Panc1 (cell line): ENCODE data around the gene SMOC2. TPM values are rescaled to one million over a fixed set of nuclear protein-coding genes. Genes with fewer than 3 reads are reported as not detected.

Experiments used
- ATAC-seq: fragments of 200-7000 bp; cut with Tn5 transposase; 2 replicates; pipeline ENCODE4 v1.9.1; 2020; ENCODE audit warnings: mild to moderate bottlenecking, moderate library complexity
- BruUV-seq: library from RNA; stranded (reverse); fragments of 400-500 nt; replicated peaks from 2 replicates; lab custom pipeline; 2021; lab: Mats Ljungman, UMichigan
- CTCF ChIA-PET: fragments of 300-600 bp; sonication (Branson Sonifier 250); formaldehyde crosslinking; loops from one replicate; lab custom pipeline; 2022; ENCODE audit warnings: antibody characterized with exemption; lab: Charles Lee
- POLR2A ChIA-PET: fragments of 300-600 bp; sonication (Branson Sonifier 250); formaldehyde crosslinking; loops from one replicate; lab custom pipeline; 2022; ENCODE audit warnings: antibody characterized with exemption; lab: Charles Lee
- DNase-seq: peaks from one replicate; pipeline ENCODE4 v3.0.0-alpha.2; 2010; ENCODE audit warnings: low read depth, low spot score
- H3K27ac ChIP-seq: 2 replicates; pipeline ENCODE4 v1.5.1; 2011; ENCODE audit warnings: mild to moderate bottlenecking, low read length, inconsistent platforms
- H3K27me3 ChIP-seq: fragments of 200-500 bp; sonication (Bioruptor generic); 2 replicates; pipeline ENCODE4 v1.6.0; 2014; ENCODE audit warnings: low read length, inconsistent platforms; ENCODE audit not compliant: control insufficient read depth, insufficient read depth
- H3K36me3 ChIP-seq: fragments of 200-500 bp; sonication (Bioruptor generic); 2 replicates; pipeline ENCODE4 v1.5.1; 2014; ENCODE audit warnings: inconsistent platforms, mild to moderate bottlenecking, low read length, moderate library complexity; ENCODE audit not compliant: control insufficient read depth, insufficient read depth
- H3K4me1 ChIP-seq: 2 replicates; pipeline ENCODE4 v1.5.1; 2011; ENCODE audit warnings: inconsistent platforms, mild to moderate bottlenecking, low read length, moderate library complexity; ENCODE audit not compliant: control insufficient read depth, insufficient read depth
- H3K4me3 ChIP-seq, 2 experiments: 2 replicates each; pipeline ENCODE4 v1.5.1; 2011 to 2012; ENCODE audit warnings: low read depth in 2 of 2, low read length in 2 of 2, mild to moderate bottlenecking in 2 of 2, inconsistent platforms in 1 of 2, moderate library complexity in 1 of 2
- H3K9me3 ChIP-seq: fragments of 200-500 bp; sonication (Bioruptor generic); 2 replicates; pipeline ENCODE4 v1.5.1; 2014; ENCODE audit warnings: low read depth, mild to moderate bottlenecking, inconsistent platforms, low read length, moderate library complexity; ENCODE audit not compliant: control insufficient read depth, insufficient read depth
- POLR2AphosphoS5 ChIP-seq: IDR thresholded peaks from 2 replicates; pipeline ENCODE4 v1.6.1; 2012; ENCODE audit warnings: mild to moderate bottlenecking, low read depth, low read length, moderate library complexity
- SIN3A ChIP-seq: IDR thresholded peaks from 2 replicates; pipeline ENCODE4 v1.6.1; 2012; ENCODE audit warnings: low read depth, mild to moderate bottlenecking, low read length, moderate library complexity, borderline replicate concordance; ENCODE audit not compliant: insufficient read depth
- TCF7L2 ChIP-seq: IDR thresholded peaks from 2 replicates; pipeline ENCODE4 v1.6.1; 2011; ENCODE audit warnings: mild to moderate bottlenecking, low read depth, low read length, inconsistent platforms
- in situ Hi-C: cut with HindIII; loops from 2 replicates; pipeline ENCODE4 v1.10.0; 2016; ENCODE audit warnings: low sequenced_read_pairs, low pct_unique_long_range_greater_than_20kb
- intact Hi-C: fragments of 100-400 bp; cut with micrococcal nuclease; formaldehyde crosslinking; loops from one replicate; pipeline ENCODE4 v1.10.0; 2022; ENCODE audit not compliant: unreplicated experiment
- total RNA-seq: library from RNA; stranded (reverse); gene quantifications from one replicate; pipeline ENCODE4 v1.2.1, GENCODE V29; 2021; ENCODE audit not compliant: unreplicated experiment
- TF ChIP-seq, protein P1 (sequence below), 2 experiments: IDR thresholded peaks; 2 replicates each; pipeline ENCODE4 v1.6.1; 2011 to 2012; ENCODE audit warnings: low read depth in 2 of 2, control low read depth in 1 of 2, low read length in 1 of 2, mild to moderate bottlenecking in 1 of 2, moderate library complexity in 1 of 2; ENCODE audit not compliant: insufficient read depth in 1 of 2
- TF ChIP-seq, protein P2 (sequence below): fragments of 450-650 bp; IDR thresholded peaks from 2 replicates; pipeline ENCODE4 v1.5.1; 2017; ENCODE audit warnings: mild to moderate bottlenecking

SMOC2 gene
- total RNA-seq, 1 experiment from 2014 or later = 0.13 TPM

DNA sequence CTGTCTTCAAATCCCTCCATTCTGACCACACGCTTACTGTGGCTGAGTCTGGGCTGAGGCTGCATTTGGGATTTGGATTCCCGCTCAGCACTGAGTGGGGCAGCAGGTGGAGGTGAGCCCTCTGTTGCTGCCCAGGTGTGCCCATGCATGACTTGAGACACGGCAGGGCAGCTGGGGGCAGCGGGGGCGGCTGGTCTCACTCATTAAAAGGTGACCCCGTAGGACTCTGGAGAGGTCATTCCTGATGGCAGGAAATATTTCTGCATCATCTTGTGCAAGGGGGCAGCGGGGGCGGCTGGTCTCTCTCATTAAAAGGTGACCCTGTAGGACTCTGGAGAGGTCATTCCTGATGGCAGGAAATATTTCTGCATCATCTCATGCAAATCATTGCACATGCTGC lies 49.8 kb downstream of the SMOC2 start:
- intact Hi-C loops (no loop called here), in situ Hi-C loops (no loop called here)
- TF ChIP-seq TCF7L2 (no peak), SIN3A (no peak), POLR2AphosphoS5 (no peak)
- TF ChIP-seq, protein P1, sequence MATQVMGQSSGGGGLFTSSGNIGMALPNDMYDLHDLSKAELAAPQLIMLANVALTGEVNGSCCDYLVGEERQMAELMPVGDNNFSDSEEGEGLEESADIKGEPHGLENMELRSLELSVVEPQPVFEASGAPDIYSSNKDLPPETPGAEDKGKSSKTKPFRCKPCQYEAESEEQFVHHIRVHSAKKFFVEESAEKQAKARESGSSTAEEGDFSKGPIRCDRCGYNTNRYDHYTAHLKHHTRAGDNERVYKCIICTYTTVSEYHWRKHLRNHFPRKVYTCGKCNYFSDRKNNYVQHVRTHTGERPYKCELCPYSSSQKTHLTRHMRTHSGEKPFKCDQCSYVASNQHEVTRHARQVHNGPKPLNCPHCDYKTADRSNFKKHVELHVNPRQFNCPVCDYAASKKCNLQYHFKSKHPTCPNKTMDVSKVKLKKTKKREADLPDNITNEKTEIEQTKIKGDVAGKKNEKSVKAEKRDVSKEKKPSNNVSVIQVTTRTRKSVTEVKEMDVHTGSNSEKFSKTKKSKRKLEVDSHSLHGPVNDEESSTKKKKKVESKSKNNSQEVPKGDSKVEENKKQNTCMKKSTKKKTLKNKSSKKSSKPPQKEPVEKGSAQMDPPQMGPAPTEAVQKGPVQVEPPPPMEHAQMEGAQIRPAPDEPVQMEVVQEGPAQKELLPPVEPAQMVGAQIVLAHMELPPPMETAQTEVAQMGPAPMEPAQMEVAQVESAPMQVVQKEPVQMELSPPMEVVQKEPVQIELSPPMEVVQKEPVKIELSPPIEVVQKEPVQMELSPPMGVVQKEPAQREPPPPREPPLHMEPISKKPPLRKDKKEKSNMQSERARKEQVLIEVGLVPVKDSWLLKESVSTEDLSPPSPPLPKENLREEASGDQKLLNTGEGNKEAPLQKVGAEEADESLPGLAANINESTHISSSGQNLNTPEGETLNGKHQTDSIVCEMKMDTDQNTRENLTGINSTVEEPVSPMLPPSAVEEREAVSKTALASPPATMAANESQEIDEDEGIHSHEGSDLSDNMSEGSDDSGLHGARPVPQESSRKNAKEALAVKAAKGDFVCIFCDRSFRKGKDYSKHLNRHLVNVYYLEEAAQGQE (IDR thresholded peaks at IDR 0.05; ENCODE audit: insufficient read depth in 1 of 2, low read depth in 2 of 2, low read length in 1 of 2) = no peak
- TF ChIP-seq, protein P2, sequence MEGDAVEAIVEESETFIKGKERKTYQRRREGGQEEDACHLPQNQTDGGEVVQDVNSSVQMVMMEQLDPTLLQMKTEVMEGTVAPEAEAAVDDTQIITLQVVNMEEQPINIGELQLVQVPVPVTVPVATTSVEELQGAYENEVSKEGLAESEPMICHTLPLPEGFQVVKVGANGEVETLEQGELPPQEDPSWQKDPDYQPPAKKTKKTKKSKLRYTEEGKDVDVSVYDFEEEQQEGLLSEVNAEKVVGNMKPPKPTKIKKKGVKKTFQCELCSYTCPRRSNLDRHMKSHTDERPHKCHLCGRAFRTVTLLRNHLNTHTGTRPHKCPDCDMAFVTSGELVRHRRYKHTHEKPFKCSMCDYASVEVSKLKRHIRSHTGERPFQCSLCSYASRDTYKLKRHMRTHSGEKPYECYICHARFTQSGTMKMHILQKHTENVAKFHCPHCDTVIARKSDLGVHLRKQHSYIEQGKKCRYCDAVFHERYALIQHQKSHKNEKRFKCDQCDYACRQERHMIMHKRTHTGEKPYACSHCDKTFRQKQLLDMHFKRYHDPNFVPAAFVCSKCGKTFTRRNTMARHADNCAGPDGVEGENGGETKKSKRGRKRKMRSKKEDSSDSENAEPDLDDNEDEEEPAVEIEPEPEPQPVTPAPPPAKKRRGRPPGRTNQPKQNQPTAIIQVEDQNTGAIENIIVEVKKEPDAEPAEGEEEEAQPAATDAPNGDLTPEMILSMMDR = no peak
- Histone ChIP-seq H3K27me3 (peaks cover 20% of the 10 kb centered on the region), H3K4me3 (no peak overlapping the region), H3K9me3 (no peaks in the 10 kb centered on the region), H3K36me3 (no peaks in the 10 kb centered on the region), H3K4me1 (no peaks in the 10 kb centered on the region), H3K27ac (no peak overlapping the region)
- no peak for DNase-seq
- ChIA-PET CTCF (no interaction called here), POLR2A (no interaction called here)
- no TSS peak for BruUV-seq
- ATAC-seq = no peak

DNA sequence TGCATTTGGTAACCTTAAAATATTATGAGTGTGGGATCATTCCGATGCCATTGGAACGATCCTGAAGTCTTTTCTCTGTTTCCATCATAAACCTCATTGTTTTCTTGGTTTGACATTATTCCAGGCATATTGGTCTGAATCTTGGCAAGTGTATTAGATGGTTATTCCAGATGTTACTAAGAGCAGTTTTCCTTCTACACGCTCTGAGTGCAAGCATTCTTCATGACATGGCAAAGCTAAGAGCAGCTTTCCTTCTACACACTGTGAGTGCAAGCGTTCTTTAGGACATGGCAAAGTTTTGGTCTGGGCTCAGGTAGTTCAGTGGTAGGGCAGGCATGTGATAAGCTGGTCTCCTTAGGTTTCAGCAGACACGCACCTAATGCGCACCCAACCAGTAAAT lies 53.0 kb downstream of the SMOC2 start:
- TF ChIP-seq TCF7L2 = no peak
- TF ChIP-seq, protein P1 (IDR thresholded peaks at IDR 0.05; ENCODE audit: insufficient read depth in 1 of 2, low read depth in 2 of 2, low read length in 1 of 2) = no peak
- Histone ChIP-seq H3K27ac (no peak overlapping the region), H3K4me1 (no peaks in the 10 kb centered on the region), H3K4me3 (no peak overlapping the region), H3K36me3 (no peaks in the 10 kb centered on the region), H3K9me3 (no peaks in the 10 kb centered on the region), H3K27me3 (peaks cover 11% of the 10 kb centered on the region)
- POLR2A ChIA-PET = no interaction called here
- DNase-seq (no peak), ATAC-seq (no peak)
- in situ Hi-C loops (no loop called here), intact Hi-C loops (no loop called here)
- CTCF ChIA-PET = no interaction called here
- no TSS peak for BruUV-seq
